SJSA1 (cell line): ENCODE results near the gene RALB. TPM values are rescaled to one million over a fixed set of nuclear protein-coding genes. Genes with fewer than 3 reads are reported as not detected.
"Not testable (repeated sequence)": the region's sequence is repeated elsewhere in the genome, so short reads cannot be mapped to it uniquely, and the experiment has no call there.

Experiments used
- DNase-seq, 2 experiments: peaks; one replicate each; pipeline ENCODE4 v3.0.0-alpha.2; 2015 to 2020; ENCODE audit warnings: low spot score in 2 of 2, low read depth in 1 of 2
- H3K27ac ChIP-seq: fragments of 250-450 bp; sonication (Bioruptor Pico); 2 replicates; pipeline ENCODE4 v1.5.1; 2020; ENCODE audit warnings: mild to moderate bottlenecking, moderate library complexity
- H3K27me3 ChIP-seq: fragments of 250-450 bp; sonication (Bioruptor Pico); replicated peaks from 2 replicates; pipeline ENCODE4 v1.5.1; 2020; ENCODE audit warnings: mild to moderate bottlenecking, moderate library complexity
- H3K36me3 ChIP-seq: fragments of 250-450 bp; sonication (Bioruptor Pico); 2 replicates; pipeline ENCODE4 v1.5.1; 2020; ENCODE audit warnings: mild to moderate bottlenecking
- H3K4me1 ChIP-seq: fragments of 250-450 bp; sonication (Bioruptor Pico); replicated peaks from 2 replicates; pipeline ENCODE4 v1.6.1; 2021; ENCODE audit warnings: mild to moderate bottlenecking
- H3K4me3 ChIP-seq: fragments of 250-450 bp; sonication (Bioruptor Pico); 2 replicates; pipeline ENCODE4 v1.5.1; 2020; ENCODE audit warnings: mild to moderate bottlenecking
- H3K9me3 ChIP-seq: fragments of 250-450 bp; sonication (Bioruptor Pico); replicated peaks from 2 replicates; pipeline ENCODE4 v1.5.1; 2020; ENCODE audit warnings: mild to moderate bottlenecking
- total RNA-seq: library from RNA; depleted of rRNA; stranded (reverse); fragments of >200 nt; shearing (Covaris generic); gene quantifications from 2 replicates; pipeline ENCODE4 v1.2.3, GENCODE V29; 2014

RALB gene
- total RNA-seq, 1 experiment from 2014 or later = 84.7 TPM

DNA sequence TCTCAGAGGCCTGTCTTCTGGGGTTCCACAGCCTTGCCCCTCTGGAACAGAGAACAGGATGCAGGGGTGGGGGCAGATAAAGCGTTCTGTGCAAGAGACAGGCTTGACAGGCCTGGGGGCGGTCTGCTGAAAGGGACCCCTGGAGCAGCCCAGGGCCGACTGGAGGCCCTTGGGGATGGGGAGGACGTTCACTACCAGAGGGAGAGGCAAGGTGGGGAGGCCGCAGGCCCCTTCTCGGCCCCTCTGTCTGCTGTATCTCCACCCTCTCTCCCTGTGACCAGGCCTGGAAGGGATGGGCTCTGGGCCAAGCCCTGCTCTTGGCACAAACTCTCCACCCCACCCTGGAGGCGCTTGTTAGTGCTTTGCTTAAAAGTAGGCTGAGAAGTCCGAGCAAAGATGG is 66.0 kb downstream of the RALB start:
- Histone ChIP-seq H3K4me1 (no peaks in the 10 kb centered on the region), H3K27me3 (no peaks in the 10 kb centered on the region), H3K27ac (no peak overlapping the region), H3K36me3 (peaks cover 24% of the 10 kb centered on the region), H3K4me3 (no peak overlapping the region), H3K9me3 (no peaks in the 10 kb centered on the region)
- no peak for DNase-seq

- DNase-seq = no peak
- no peaks in the 10 kb centered on the region for H3K27me3 ChIP-seq
- H3K9me3 ChIP-seq = no peaks in the 10 kb centered on the region
- peaks cover 19% of the 10 kb centered on the region for H3K36me3 ChIP-seq
- H3K4me1 ChIP-seq = no peaks in the 10 kb centered on the region
- H3K27ac ChIP-seq = no peak overlapping the region
- H3K4me3 ChIP-seq = no peak overlapping the region
Observed at GRCh38 chr2:120319123-120319522, 66.5 kb downstream of the RALB start.

DNA sequence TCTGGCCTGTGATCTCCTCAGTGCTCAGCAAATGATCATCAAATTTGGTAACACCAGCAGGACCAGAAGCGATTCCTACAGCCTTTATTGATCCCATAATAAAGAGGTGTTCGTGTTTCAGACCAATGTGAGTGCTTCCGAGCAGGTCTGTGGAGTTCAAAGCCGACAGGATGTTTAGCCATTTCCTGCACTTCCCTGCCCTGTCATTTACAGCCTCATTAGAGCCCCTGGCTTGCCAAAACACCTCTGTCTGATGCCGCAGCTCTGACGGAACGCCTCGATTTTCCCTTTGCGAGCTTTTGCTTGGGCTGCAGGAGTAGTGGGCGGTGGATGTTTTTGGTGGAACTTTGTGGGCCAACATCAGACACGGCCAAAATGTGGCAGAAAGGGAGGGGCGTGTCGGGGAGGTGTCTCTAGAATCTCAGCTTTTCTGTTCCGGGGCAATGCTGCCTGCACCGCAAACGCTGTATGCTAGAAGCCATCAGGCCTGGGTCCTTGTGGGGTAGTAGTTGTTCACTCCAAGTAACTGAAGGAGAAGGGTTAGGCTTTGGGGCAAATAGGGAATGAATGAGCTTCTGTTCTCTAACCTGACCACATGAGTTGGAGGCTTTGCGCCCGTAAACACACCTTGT is 67.2 kb downstream of the RALB start:
- no peaks in the 10 kb centered on the region for H3K9me3 ChIP-seq
- no peak overlapping the region for H3K4me3 ChIP-seq
- no peak overlapping the region for H3K27ac ChIP-seq
- H3K27me3 ChIP-seq = no peaks in the 10 kb centered on the region
- H3K36me3 ChIP-seq = peaks cover 12% of the 10 kb centered on the region
- DNase-seq = no peak
- H3K4me1 ChIP-seq = no peaks in the 10 kb centered on the region

GRCh38 chr2:120320318-120320851 is 67.7 kb downstream of the RALB start:
- Histone ChIP-seq H3K27ac (no peak overlapping the region), H3K36me3 (peaks cover 7% of the 10 kb centered on the region), H3K9me3 (no peaks in the 10 kb centered on the region), H3K4me3 (no peak overlapping the region), H3K4me1 (no peaks in the 10 kb centered on the region), H3K27me3 (no peaks in the 10 kb centered on the region)
- no peak for DNase-seq

DNA sequence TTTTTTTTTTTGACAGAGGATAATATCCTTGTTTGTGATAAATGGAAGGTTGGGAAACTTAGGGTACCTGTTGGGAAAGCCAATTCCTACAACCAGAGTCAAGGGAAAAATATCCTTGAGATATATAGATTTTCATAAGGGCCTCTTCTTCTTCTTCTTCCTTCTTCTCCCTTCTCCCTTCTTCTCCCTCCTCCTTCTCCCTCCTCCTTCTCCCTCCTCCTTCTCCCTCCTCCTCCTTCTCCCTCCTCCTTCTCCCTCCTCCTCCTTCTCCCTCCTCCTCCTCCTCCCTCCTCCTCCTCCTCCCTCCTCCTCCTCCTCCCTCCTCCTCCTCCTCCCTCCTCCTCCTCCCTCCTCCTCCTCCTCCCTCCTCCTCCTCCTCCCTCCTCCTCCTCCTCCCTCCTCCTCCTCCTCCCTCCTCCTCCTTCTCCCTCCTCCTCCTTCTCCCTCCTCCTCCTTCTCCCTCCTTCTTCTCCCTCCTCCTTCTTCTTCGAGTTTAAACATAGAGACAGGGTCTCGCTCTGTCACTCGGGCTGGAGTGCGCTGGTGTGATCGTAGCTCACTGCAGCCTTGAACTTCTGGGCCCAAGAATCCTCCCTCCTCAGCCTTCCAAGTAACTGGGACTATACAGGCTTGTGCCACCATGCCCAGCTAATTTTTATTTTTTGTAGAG is 68.4 kb downstream of the RALB start:
- not testable (repeated sequence) for H3K9me3 ChIP-seq, H3K27me3 ChIP-seq, DNase-seq, H3K36me3 ChIP-seq, H3K4me3 ChIP-seq, H3K27ac ChIP-seq, H3K4me1 ChIP-seq

DNA sequence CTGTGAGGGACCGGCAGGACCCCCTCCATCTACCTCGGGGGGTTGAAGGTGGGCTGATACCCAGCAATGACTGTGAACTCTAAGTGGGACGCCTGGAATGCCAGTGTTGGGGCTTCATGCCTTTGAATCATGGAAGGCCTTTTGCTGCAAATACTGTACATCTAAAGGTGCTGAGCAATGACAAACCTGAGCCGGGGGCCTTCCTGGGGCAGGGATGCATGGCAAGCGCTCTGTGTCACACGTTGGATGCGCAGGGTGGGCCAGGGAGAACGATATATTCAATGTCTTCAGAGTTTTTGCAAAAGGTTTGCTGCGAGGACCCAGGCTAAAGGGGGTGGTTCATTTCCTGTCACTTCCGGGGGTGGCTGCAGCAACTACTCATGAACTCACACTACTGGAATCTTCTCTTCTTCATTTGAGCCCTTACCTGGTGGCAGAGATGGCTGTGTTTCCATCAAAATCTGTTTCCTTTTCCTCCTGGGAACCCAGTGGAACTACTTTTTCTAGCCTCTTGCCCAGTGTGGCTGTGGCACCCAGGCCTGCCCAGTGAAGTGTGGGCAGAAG is 69.2 kb downstream of the RALB start:
- no peaks in the 10 kb centered on the region for H3K4me1 ChIP-seq
- no peak overlapping the region for H3K4me3 ChIP-seq
- no peak overlapping the region for H3K27ac ChIP-seq
- H3K36me3 ChIP-seq = peaks cover 2% of the 10 kb centered on the region; the same call in 1 of the 2 replicates
- H3K9me3 ChIP-seq = no peaks in the 10 kb centered on the region
- DNase-seq = no peak
- H3K27me3 ChIP-seq = no peaks in the 10 kb centered on the region

GRCh38 chr2:120322329-120322728 is 69.7 kb downstream of the RALB start:
- H3K27ac ChIP-seq = no peak overlapping the region
- no peaks in the 10 kb centered on the region for H3K27me3 ChIP-seq
- H3K4me3 ChIP-seq = no peak overlapping the region
- no peaks in the 10 kb centered on the region for H3K4me1 ChIP-seq
- H3K9me3 ChIP-seq = no peaks in the 10 kb centered on the region
- H3K36me3 ChIP-seq = peaks cover 6% of the 10 kb centered on the region; the same call in 1 of the 2 replicates
- DNase-seq = no peak

- H3K27me3 ChIP-seq = no peaks in the 10 kb centered on the region
- H3K4me1 ChIP-seq = no peaks in the 10 kb centered on the region
- no peaks in the 10 kb centered on the region for H3K9me3 ChIP-seq
- no peak overlapping the region for H3K4me3 ChIP-seq
- peaks cover 7% of the 10 kb centered on the region; the same call in 1 of the 2 replicates for H3K36me3 ChIP-seq
- no peak overlapping the region for H3K27ac ChIP-seq
- no peak for DNase-seq
Observed at GRCh38 chr2:120323214-120323613, 70.6 kb downstream of the RALB start.

- DNase-seq = no peak
- Histone ChIP-seq H3K36me3 (peaks cover 14% of the 10 kb centered on the region; the same call in 1 of the 2 replicates), H3K4me3 (no peak overlapping the region), H3K27ac (no peak overlapping the region), H3K27me3 (no peaks in the 10 kb centered on the region), H3K4me1 (no peaks in the 10 kb centered on the region), H3K9me3 (no peaks in the 10 kb centered on the region)
Observed at GRCh38 chr2:120323807-120324399, 71.3 kb downstream of the RALB start.

GRCh38 chr2:120324933-120325332 is 72.3 kb downstream of the RALB start:
- DNase-seq = no peak
- Histone ChIP-seq H3K27me3 (no peaks in the 10 kb centered on the region), H3K4me1 (no peaks in the 10 kb centered on the region), H3K27ac (no peak overlapping the region), H3K9me3 (no peaks in the 10 kb centered on the region), H3K36me3 (peaks cover 16% of the 10 kb centered on the region; the same call in 1 of the 2 replicates), H3K4me3 (no peak overlapping the region)

- Histone ChIP-seq H3K27me3 (no peaks in the 10 kb centered on the region), H3K4me3 (no peak overlapping the region), H3K27ac (no peak overlapping the region), H3K9me3 (no peaks in the 10 kb centered on the region), H3K4me1 (no peaks in the 10 kb centered on the region), H3K36me3 (peaks cover 16% of the 10 kb centered on the region; the same call in 1 of the 2 replicates)
- no peak for DNase-seq
Observed at GRCh38 chr2:120326066-120326465, 73.4 kb downstream of the RALB start.

- Histone ChIP-seq H3K4me1 (no peaks in the 10 kb centered on the region), H3K4me3 (no peak overlapping the region), H3K9me3 (no peaks in the 10 kb centered on the region), H3K27ac (no peak overlapping the region), H3K27me3 (no peaks in the 10 kb centered on the region), H3K36me3 (peaks cover 13% of the 10 kb centered on the region; the same call in 1 of the 2 replicates)
- DNase-seq = no peak
Observed at GRCh38 chr2:120330946-120331822, 78.5 kb downstream of the RALB start.

- no peak for DNase-seq
- Histone ChIP-seq H3K4me3 (no peak overlapping the region), H3K27ac (no peak overlapping the region), H3K9me3 (no peaks in the 10 kb centered on the region), H3K36me3 (peaks cover 13% of the 10 kb centered on the region; the same call in 1 of the 2 replicates), H3K27me3 (no peaks in the 10 kb centered on the region), H3K4me1 (no peaks in the 10 kb centered on the region)
Observed at GRCh38 chr2:120331903-120332302, 79.3 kb downstream of the RALB start.
